GM19023 (cell line): ENCODE measurements around the gene C9.
"Not testable (repeated sequence)": the region's sequence is repeated elsewhere in the genome, so short reads cannot be mapped to it uniquely, and the experiment has no call there.

Experiments
- ATAC-seq: cut with Tn5 transposase; IDR thresholded peaks from one replicate; pipeline ENCODE4 v1.9.1; 2021; ENCODE audit warnings: mild to moderate bottlenecking, moderate library complexity; ENCODE audit not compliant: unreplicated experiment

The C9 gene

GRCh38 chr5:39373791-39374190 lies 9.5 kb upstream of the C9 start:
- no peak for ATAC-seq

GRCh38 chr5:39371367-39371635 lies 7.0 kb upstream of the C9 start:
- no peak for ATAC-seq

GRCh38 chr5:39370555-39371366 lies 6.5 kb upstream of the C9 start:
- no peak for ATAC-seq

GRCh38 chr5:39369123-39369815 lies 5.0 kb upstream of the C9 start:
- no peak for ATAC-seq

- no peak for ATAC-seq
Observed at GRCh38 chr5:39368116-39368515, 3.8 kb upstream of the C9 start.

- no peak for ATAC-seq
Observed at GRCh38 chr5:39367711-39368110, 3.4 kb upstream of the C9 start.

- ATAC-seq: no peak
Observed at GRCh38 chr5:39363217-39363616, 1.1 kb downstream of the C9 start.

- ATAC-seq: no peak
Observed at GRCh38 chr5:39362646-39363045, 1.6 kb downstream of the C9 start.

- no peak for ATAC-seq
Observed at GRCh38 chr5:39361306-39361705, 3.0 kb downstream of the C9 start.

GRCh38 chr5:39360471-39361111 lies 3.7 kb downstream of the C9 start:
- no peak for ATAC-seq

GRCh38 chr5:39356263-39356662 lies 8.0 kb downstream of the C9 start:
- no peak for ATAC-seq

- no peak for ATAC-seq
Observed at GRCh38 chr5:39355324-39355723, 9.0 kb downstream of the C9 start.

GRCh38 chr5:39353717-39354399 lies 10.4 kb downstream of the C9 start:
- ATAC-seq: no peak

GRCh38 chr5:39352951-39353350 lies 11.3 kb downstream of the C9 start:
- ATAC-seq: no peak

GRCh38 chr5:39352170-39352569 lies 12.1 kb downstream of the C9 start:
- no peak for ATAC-seq

GRCh38 chr5:39349484-39349883 lies 14.8 kb downstream of the C9 start:
- ATAC-seq: no peak

GRCh38 chr5:39342460-39342859 lies 21.8 kb downstream of the C9 start:
- no peak for ATAC-seq

GRCh38 chr5:39341896-39342295 lies 22.4 kb downstream of the C9 start:
- ATAC-seq: no peak

- ATAC-seq: no peak
Observed at GRCh38 chr5:39340506-39340905, 23.8 kb downstream of the C9 start.

GRCh38 chr5:39337252-39337915 lies 26.9 kb downstream of the C9 start:
- ATAC-seq: no peak

- ATAC-seq: not testable (repeated sequence)
Observed at GRCh38 chr5:39334296-39334695, 30.0 kb downstream of the C9 start.
